GM18858 (cell line): Measurements from ENCODE around the gene SNORC.

Source experiments
- ATAC-seq: cut with Tn5 transposase; IDR thresholded peaks from one replicate; pipeline ENCODE4 v1.9.1; 2021; ENCODE audit not compliant: unreplicated experiment

The SNORC gene

GRCh38 chr2:232866104-232866503, 4.0 kb upstream of the SNORC start:
- no peak for ATAC-seq

GRCh38 chr2:232869138-232870017, 686 bp upstream of the SNORC start:
- ATAC-seq: no peak

- no peak for ATAC-seq
Measured at GRCh38 chr2:232870766-232871371, 805 bp downstream of the SNORC start.

- no peak for ATAC-seq
Measured at GRCh38 chr2:232871418-232871834, 1.4 kb downstream of the SNORC start.

- no peak for ATAC-seq
Measured at GRCh38 chr2:232871835-232872736, 2.0 kb downstream of the SNORC start.

GRCh38 chr2:232872826-232873225, 2.8 kb downstream of the SNORC start:
- ATAC-seq: no peak

- no peak for ATAC-seq
Measured at GRCh38 chr2:232873292-232873908, 3.3 kb downstream of the SNORC start.

DNA sequence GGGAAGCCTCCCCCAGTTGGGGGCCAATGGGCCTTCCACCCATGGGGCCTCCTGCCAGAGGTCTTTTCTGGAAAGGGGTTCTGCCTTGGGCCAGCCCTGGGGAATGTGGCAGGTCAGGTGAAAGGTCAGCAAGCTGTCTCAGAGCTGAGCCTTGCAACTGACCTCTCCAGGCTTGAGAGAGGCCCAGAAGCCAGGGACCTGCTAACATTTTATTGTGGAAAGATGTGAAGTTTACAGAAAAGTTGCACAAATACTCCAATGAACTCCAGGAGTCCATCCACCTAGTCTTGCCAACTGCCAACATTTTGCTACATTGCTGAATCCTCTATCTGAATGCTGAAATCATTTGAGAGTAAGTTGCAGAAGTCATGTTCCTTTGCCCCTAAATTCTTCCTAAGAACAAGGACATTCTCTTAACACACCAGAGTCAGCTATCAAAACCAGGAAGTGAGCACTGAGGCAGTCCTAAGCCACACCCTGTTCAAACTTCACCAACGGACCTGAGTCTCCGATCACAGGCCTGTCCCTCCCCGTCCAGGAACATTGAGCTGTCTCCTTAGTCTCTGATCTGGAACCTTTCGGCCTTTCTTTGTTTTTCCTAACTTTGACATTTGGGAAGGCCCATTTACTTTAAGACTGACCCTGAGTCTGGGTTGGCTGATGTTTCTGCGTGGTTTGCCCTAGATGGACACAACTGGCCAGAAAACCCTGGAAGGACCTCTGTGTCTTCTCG, 4.0 kb downstream of the SNORC start:
- no peak for ATAC-seq

DNA sequence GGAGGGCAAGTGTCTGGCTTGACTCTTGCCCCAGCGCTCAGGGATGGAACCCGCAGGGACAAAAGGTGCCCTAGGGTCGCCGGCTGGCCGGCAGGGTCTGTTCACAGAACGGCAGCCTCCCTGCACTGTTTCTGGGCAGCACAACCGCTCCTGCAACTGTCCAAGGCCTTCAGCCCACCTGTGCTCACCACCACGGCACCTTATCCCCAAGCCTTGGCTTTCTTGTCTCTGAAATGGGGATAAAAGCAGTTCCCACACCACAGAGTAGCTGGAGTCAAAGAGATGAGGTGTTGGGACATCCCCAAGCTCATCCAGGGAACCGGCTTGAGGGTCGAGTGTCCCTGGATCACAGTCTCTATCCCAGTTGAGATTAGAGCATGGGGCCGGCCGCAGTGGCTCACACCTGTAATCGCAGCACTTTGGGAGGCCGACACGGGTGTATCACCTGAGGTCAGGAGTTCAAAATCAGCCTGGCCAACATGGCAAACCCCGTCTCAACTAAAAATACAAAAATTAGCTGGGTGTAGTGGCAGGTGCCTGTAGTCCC, 4.7 kb downstream of the SNORC start:
- ATAC-seq: no peak

- no peak for ATAC-seq
Measured at GRCh38 chr2:232875256-232876121, 5.4 kb downstream of the SNORC start.

DNA sequence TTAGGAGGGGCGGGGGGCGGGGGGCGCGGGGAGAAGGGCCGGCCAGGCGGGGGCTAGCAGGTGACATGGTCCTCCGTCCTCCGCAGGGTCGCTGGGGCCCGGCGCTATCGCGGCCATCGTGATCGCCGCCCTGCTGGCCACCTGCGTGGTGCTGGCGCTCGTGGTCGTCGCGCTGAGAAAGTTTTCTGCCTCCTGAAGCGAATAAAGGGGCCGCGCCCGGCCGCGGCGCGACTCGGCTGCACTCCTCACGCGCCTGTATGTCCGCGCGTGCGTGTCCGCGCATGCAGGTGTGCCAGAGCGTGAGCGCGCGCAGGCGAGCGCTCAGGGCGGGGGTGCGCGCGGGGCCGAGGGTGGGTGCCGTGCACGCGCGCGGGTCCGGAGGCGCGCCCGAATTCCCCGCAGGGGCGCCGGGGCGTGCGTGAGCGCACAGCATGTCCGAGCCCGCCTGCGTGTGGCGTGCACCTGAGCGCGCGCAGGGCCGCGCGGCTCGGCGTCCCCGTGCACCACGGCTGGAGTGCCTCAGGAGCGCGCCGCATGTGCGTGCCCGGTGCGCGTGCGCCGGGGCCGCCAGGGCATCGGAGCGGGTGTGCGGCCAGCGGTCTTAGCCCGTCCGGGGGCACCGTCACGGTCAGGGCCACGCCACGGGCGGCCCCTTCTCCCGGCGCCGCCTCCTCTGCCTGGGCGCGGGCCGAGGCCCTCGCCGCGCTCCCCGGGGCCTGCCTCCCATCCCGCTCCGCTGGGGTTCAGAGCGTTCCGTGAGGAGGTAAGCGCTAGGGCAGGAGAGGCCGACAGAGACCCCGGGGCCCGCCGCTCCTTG, 6.3 kb downstream of the SNORC start:
- no peak for ATAC-seq

GRCh38 chr2:232876978-232877441, 6.9 kb downstream of the SNORC start:
- no peak for ATAC-seq

- ATAC-seq: no peak
Measured at GRCh38 chr2:232877940-232878511, 8.0 kb downstream of the SNORC start.

GRCh38 chr2:232878855-232879617, 9.0 kb downstream of the SNORC start:
- ATAC-seq: no peak

DNA sequence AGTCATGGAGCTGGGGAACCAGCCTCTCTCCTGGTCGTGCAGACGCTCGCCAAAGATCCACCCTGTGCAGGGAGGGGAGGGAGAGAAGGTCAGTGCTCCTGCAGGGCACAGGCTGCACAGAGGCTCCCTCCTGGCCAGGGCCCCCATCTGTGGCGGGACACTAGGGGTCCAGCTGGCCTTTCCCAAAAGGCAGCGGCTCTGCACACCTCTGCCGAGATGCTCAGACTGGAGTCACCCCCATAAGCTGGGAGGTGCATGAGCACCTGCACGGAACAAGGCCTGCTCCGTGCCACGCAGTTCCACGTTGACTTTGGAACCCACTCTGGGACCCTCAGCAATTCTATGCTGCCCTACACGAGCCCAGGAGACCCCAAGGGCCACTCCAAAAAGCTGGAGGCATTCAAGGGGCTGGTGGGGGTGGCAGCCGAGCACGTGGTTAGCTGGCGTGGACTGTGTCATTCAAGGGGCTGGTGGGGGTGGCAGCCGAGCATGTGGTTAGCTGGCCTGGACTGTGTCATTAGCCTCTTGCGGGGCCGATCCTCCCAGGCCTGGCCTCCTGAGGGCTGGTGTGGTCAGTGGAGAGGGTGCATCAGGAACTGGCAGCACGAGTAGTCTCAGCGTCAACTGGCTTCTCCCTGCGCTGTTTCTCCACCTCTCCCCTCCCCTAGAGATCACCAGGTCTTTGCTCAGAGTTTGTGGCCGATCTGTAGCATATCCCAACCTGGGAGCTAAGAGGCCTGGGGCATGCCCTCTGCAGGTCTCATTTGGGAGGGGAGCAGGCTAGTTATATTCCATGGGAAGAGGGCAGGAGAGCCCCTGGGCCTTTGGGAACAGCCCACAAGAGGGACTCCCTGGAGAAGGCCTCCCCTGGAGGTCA, 9.8 kb downstream of the SNORC start:
- ATAC-seq: no peak

GRCh38 chr2:232880764-232881351, 10.8 kb downstream of the SNORC start:
- ATAC-seq: no peak
